Measurements from ENCODE around the gene C17orf67.

DNA sequence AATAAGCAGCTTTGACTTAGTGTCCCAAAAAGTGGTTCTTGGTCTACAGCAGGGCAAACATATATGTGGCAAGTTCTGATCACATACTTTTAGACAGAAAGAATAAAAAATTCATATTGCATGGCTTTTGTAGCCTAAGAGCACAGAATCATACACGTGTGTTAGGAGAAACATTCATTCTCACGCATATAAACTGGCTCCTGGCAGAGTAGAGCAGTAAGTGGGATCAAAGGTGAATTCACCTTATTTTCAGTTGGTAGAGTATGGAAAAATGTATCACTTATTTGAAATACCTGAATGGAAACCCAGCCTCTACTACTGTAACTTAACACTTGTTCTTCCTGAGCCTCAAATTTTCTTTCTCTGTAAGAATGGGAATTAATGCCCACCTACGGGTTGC, 35.0 kb upstream of the C17orf67 start:
- TF ChIP-seq, protein P1, sequence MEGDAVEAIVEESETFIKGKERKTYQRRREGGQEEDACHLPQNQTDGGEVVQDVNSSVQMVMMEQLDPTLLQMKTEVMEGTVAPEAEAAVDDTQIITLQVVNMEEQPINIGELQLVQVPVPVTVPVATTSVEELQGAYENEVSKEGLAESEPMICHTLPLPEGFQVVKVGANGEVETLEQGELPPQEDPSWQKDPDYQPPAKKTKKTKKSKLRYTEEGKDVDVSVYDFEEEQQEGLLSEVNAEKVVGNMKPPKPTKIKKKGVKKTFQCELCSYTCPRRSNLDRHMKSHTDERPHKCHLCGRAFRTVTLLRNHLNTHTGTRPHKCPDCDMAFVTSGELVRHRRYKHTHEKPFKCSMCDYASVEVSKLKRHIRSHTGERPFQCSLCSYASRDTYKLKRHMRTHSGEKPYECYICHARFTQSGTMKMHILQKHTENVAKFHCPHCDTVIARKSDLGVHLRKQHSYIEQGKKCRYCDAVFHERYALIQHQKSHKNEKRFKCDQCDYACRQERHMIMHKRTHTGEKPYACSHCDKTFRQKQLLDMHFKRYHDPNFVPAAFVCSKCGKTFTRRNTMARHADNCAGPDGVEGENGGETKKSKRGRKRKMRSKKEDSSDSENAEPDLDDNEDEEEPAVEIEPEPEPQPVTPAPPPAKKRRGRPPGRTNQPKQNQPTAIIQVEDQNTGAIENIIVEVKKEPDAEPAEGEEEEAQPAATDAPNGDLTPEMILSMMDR (conservative IDR thresholded peaks at IDR 0.05) = no peak
- no peak for TF ChIP-seq ZFX (IDR thresholded peaks at IDR 0.05)
